ENCODE measurements around the gene LGALS9. TPM values are rescaled to one million over a fixed set of nuclear protein-coding genes. Genes with fewer than 3 reads are reported as not detected.

The LGALS9 gene
- total and polyA plus RNA-seq, 9 of the 15 experiments (the other 6 are each of a cell fraction or from before 2014, with no cell fraction given) = 0.45 to 6.9 (median 2.8) TPM

DNA sequence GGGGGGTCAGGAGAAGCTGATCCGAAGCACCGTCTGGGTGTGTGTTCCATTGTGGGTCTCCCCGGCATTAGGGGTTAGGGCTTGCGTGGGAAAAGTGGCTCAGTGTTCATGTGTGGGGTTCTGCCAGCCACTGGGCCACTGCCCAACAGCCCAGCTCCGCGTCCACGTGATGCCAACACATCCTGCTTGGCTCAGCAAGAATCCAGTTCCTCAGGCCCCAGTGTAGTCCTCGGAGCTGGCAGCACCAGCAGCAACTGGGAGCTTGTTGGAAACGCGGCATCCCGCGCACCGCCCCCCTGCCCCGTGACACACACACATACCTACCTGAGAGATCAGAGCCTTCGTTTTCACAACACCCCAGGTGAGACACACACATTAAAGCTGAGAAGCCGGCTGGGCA is 18.9 kb downstream of the LGALS9 start (continued):
- TF ChIP-seq MED1 (CRISPR knock-in tag; IDR thresholded peaks at IDR 0.05; ENCODE audit: borderline replicate concordance) (no peak), ZZZ3 (IDR thresholded peaks at IDR 0.05) (no peak), ZNF445 (CRISPR knock-in tag; IDR thresholded peaks at IDR 0.05; ENCODE audit: low read depth) (no peak), RNF2 (IDR thresholded peaks at IDR 0.05) (no peak), NFRKB (IDR thresholded peaks at IDR 0.05; ENCODE audit: low read depth) (no peak)
- TF ChIP-seq, protein P1, sequence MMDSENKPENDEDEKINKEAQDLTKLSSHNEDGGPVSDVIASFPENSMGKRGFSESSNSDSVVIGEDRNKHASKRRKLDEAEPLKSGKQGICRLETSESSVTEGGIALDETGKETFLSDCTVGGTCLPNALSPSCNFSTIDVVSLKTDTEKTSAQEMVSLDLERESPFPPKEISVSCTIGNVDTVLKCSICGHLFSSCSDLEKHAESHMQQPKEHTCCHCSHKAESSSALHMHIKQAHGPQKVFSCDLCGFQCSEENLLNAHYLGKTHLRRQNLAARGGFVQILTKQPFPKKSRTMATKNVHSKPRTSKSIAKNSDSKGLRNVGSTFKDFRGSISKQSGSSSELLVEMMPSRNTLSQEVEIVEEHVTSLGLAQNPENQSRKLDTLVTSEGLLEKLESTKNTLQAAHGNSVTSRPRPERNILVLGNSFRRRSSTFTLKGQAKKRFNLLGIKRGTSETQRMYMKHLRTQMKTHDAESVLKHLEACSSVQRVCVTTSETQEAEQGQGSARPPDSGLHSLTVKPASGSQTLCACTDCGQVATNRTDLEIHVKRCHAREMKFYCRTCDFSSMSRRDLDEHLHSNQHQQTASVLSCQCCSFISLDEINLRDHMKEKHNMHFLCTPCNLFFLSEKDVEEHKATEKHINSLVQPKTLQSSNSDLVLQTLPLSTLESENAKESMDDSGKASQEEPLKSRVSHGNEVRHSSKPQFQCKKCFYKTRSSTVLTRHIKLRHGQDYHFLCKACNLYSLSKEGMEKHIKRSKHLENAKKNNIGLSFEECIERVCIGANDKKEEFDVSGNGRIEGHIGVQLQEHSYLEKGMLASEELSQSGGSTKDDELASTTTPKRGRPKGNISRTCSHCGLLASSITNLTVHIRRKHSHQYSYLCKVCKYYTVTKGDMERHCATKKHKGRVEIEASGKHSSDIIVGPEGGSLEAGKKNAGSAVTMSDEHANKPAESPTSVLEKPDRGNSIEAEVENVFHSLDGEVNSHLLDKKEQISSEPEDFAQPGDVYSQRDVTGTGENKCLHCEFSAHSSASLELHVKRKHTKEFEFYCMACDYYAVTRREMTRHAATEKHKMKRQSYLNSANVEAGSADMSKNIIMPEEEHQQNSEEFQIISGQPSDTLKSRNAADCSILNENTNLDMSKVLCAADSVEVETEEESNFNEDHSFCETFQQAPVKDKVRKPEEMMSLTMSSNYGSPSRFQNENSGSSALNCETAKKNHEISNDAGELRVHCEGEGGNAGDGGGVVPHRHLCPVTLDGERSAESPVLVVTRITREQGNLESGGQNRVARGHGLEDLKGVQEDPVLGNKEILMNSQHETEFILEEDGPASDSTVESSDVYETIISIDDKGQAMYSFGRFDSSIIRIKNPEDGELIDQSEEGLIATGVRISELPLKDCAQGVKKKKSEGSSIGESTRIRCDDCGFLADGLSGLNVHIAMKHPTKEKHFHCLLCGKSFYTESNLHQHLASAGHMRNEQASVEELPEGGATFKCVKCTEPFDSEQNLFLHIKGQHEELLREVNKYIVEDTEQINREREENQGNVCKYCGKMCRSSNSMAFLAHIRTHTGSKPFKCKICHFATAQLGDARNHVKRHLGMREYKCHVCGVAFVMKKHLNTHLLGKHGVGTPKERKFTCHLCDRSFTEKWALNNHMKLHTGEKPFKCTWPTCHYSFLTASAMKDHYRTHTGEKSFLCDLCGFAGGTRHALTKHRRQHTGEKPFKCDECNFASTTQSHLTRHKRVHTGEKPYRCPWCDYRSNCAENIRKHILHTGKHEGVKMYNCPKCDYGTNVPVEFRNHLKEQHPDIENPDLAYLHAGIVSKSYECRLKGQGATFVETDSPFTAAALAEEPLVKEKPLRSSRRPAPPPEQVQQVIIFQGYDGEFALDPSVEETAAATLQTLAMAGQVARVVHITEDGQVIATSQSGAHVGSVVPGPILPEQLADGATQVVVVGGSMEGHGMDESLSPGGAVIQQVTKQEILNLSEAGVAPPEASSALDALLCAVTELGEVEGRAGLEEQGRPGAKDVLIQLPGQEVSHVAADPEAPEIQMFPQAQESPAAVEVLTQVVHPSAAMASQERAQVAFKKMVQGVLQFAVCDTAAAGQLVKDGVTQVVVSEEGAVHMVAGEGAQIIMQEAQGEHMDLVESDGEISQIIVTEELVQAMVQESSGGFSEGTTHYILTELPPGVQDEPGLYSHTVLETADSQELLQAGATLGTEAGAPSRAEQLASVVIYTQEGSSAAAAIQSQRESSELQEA (IDR thresholded peaks at IDR 0.05; ENCODE audit: low read depth) = no peak
